Liver (tissue), 9 donors: ENCODE measurements around the gene MED12L. TPM values are rescaled to one million over a fixed set of nuclear protein-coding genes. Genes with fewer than 3 reads are reported as not detected.

Source experiments
- DNase-seq: peaks from one replicate; pipeline ENCODE4 v3.0.0-alpha.2; 2017; ENCODE audit warnings: low spot score
- H3K27ac ChIP-seq, 2 donors: one replicate each; pipeline ENCODE4 v1.7.0; 2013; ENCODE audit warnings: inconsistent platforms in 2 of 2, low read length in 2 of 2, control low read depth in 1 of 2, low read depth in 1 of 2, mild to moderate bottlenecking in 1 of 2
- H3K27me3 ChIP-seq, 4 donors: one replicate each; pipeline versions ENCODE4 v1.6.1 to v1.7.0; 2013; ENCODE audit warnings: low read length in 3 of 4, inconsistent platforms in 1 of 4, mild to moderate bottlenecking in 1 of 4, moderate library complexity in 1 of 4; ENCODE audit not compliant: control insufficient read depth in 4 of 4, insufficient read depth in 4 of 4
- H3K36me3 ChIP-seq, 4 donors: one replicate each; pipeline versions ENCODE4 v1.6.1 to v1.7.0; 2013; ENCODE audit warnings: low read length in 3 of 4, mild to moderate bottlenecking in 3 of 4, low read depth in 1 of 4, moderate library complexity in 1 of 4; ENCODE audit not compliant: control insufficient read depth in 4 of 4, insufficient read depth in 3 of 4
- H3K4me1 ChIP-seq, 4 donors: one replicate each; pipeline versions ENCODE4 v1.6.1 to v1.7.0; 2013; ENCODE audit warnings: low read length in 3 of 4, mild to moderate bottlenecking in 3 of 4, moderate library complexity in 1 of 4; ENCODE audit not compliant: control insufficient read depth in 4 of 4, insufficient read depth in 4 of 4
- H3K4me3 ChIP-seq, 3 donors: one replicate each; pipeline versions ENCODE4 v1.6.1 to v1.7.0; 2013; ENCODE audit warnings: low read length in 3 of 3, control low read depth in 1 of 3, low read depth in 1 of 3, mild to moderate bottlenecking in 1 of 3
- H3K9ac ChIP-seq, 2 donors: one replicate each; pipeline ENCODE4 v1.7.0; 2013; ENCODE audit warnings: low read length in 2 of 2, mild to moderate bottlenecking in 2 of 2, moderate library complexity in 2 of 2, control low read depth in 1 of 2, low read depth in 1 of 2
- H3K9me3 ChIP-seq, 4 donors: one replicate each; pipeline versions ENCODE4 v1.6.1 to v1.7.0; 2013; ENCODE audit warnings: low read length in 3 of 4; ENCODE audit not compliant: control insufficient read depth in 4 of 4
- ATF3 ChIP-seq: IDR thresholded peaks from 2 replicates; pipeline ENCODE4 v1.6.1; 2016; ENCODE audit warnings: antibody characterized with exemption
- CTCF ChIP-seq: fragments of 150-350 bp; IDR thresholded peaks from 2 replicates; pipeline ENCODE4 v1.5.1; 2017; ENCODE audit warnings: improper control_type of control experiment, low read depth, low read length; ENCODE audit not compliant: missing input control
- EGR1 ChIP-seq, 2 donors: IDR thresholded peaks; 2 replicates each; pipeline ENCODE4 v1.6.1; 2016 to 2018; ENCODE audit warnings: antibody characterized with exemption in 2 of 2, low read depth in 2 of 2
- FOXA1 ChIP-seq: IDR thresholded peaks from 2 replicates; pipeline ENCODE4 v1.6.1; 2016; ENCODE audit warnings: antibody characterized with exemption
- FOXA2 ChIP-seq: IDR thresholded peaks from 2 replicates; pipeline ENCODE4 v1.6.1; 2016; ENCODE audit warnings: antibody characterized with exemption
- HNF4G ChIP-seq: IDR thresholded peaks from 2 replicates; pipeline ENCODE4 v1.6.1; 2016; ENCODE audit warnings: antibody characterized with exemption
- JUND ChIP-seq, 2 donors: IDR thresholded peaks; 2 replicates each; pipeline ENCODE4 v1.6.1; 2016; ENCODE audit warnings: antibody characterized with exemption in 2 of 2
- MAX ChIP-seq: IDR thresholded peaks from 2 replicates; pipeline ENCODE4 v1.6.1; 2016; ENCODE audit warnings: antibody characterized with exemption
- RAD21 ChIP-seq, 2 donors: IDR thresholded peaks; 2 replicates each; pipeline ENCODE4 v1.6.1; 2016; ENCODE audit warnings: antibody characterized with exemption in 2 of 2, mild to moderate bottlenecking in 2 of 2
- REST ChIP-seq: IDR thresholded peaks from 2 replicates; pipeline ENCODE4 v1.6.1; 2016; ENCODE audit warnings: antibody characterized with exemption, mild to moderate bottlenecking
- RXRA ChIP-seq, 2 donors: IDR thresholded peaks; 2 replicates each; pipeline ENCODE4 v1.6.1; 2017 to 2018; ENCODE audit warnings: antibody characterized with exemption in 2 of 2, mild to moderate bottlenecking in 1 of 2
- SP1 ChIP-seq: IDR thresholded peaks from 2 replicates; pipeline ENCODE4 v1.6.1; 2018; ENCODE audit warnings: antibody characterized with exemption, mild to moderate bottlenecking
- YY1 ChIP-seq: IDR thresholded peaks from 2 replicates; pipeline ENCODE4 v1.6.1; 2016; ENCODE audit warnings: antibody characterized with exemption, mild to moderate bottlenecking
- WGBS: extraction: QIAGEN DNeasy Blood & Tissue Kit; methylation state at CpG from one replicate; pipeline ENCODE4 v1.1.7; 2013; 5-methylcytosine and 5-hydroxymethylcytosine counted together
- polyA plus RNA-seq, 2 donors: library from polyadenylated mRNA; stranded (reverse) in 1 of 2; unstranded in 1 of 2; fragments of 200-250 nt in 1 of 2; fragments of >200 nt in 1 of 2; fragmentation: Nextera tagmentation in 1 of 2; extraction: Ambion mirVana in 1 of 2; gene quantifications; one replicate each; pipeline versions ENCODE4 v1.2.1 to v1.2.3, GENCODE V29; 2013 to 2015
- total RNA-seq, 2 donors: library from RNA; depleted of rRNA; stranded (reverse); fragments of >200 nt; gene quantifications; one replicate each; pipeline ENCODE4 v1.2.3, GENCODE V29; 2014
- donor health status: healthy.
- donor health status: healthy.
- donor health status: healthy.
- donor health status: healthy.
- donor health status: healthy.

MED12L gene
- total and polyA plus RNA-seq, 4 donors, result 0.02 to 2.1 (median 0.49) TPM

- WGBS, result 93% methylated on average over 4 of the region's 4 CpGs
- no peaks in the 10 kb centered on the region for H3K36me3 ChIP-seq
- TF ChIP-seq RXRA (IDR thresholded peaks at IDR 0.05) (no peak), HNF4G (no peak)
- no peak for DNase-seq
- H3K4me1 ChIP-seq, result no peaks in the 10 kb centered on the region
- H3K27ac ChIP-seq, result no peak overlapping the region
- H3K9ac ChIP-seq, result no peak overlapping the region
- H3K4me3 ChIP-seq, result no peak overlapping the region
- no peaks in the 10 kb centered on the region for H3K9me3 ChIP-seq
- H3K27me3 ChIP-seq, result no peaks in the 10 kb centered on the region
Observed at GRCh38 chr3:151400341-151400740, 314.9 kb downstream of the MED12L start.

- H3K9ac ChIP-seq, result no peak overlapping the region
- H3K9me3 ChIP-seq, result no peaks in the 10 kb centered on the region
- H3K27ac ChIP-seq, result no peak overlapping the region
- H3K27me3 ChIP-seq, result no peaks in the 10 kb centered on the region
- no peak for DNase-seq
- H3K4me1 ChIP-seq, result no peaks in the 10 kb centered on the region
- H3K36me3 ChIP-seq, result no peaks in the 10 kb centered on the region
- TF ChIP-seq FOXA2, result no peak
- WGBS, result 67% methylated on average over 3 of the region's 3 CpGs
- no peak overlapping the region for H3K4me3 ChIP-seq
Observed at GRCh38 chr3:151402349-151402748, 316.9 kb downstream of the MED12L start.

- Histone ChIP-seq H3K27ac (no peak overlapping the region), H3K36me3 (no peaks in the 10 kb centered on the region), H3K9ac (no peak overlapping the region), H3K4me1 (no peaks in the 10 kb centered on the region), H3K4me3 (no peak overlapping the region), H3K27me3 (no peaks in the 10 kb centered on the region), H3K9me3 (no peaks in the 10 kb centered on the region)
- DNase-seq, result no peak
- 85% methylated on average over 2 of the region's 2 CpGs for WGBS
- no peak for TF ChIP-seq SP1
- TF ChIP-seq CTCF, result no peak
- no peak for TF ChIP-seq YY1
- TF ChIP-seq ATF3, result no peak
Observed at GRCh38 chr3:151403246-151403645, 317.8 kb downstream of the MED12L start.

- WGBS, result 48% methylated on average over 1 of the region's 1 CpG
- H3K9me3 ChIP-seq, result no peaks in the 10 kb centered on the region
- no peak overlapping the region for H3K9ac ChIP-seq
- no peaks in the 10 kb centered on the region for H3K36me3 ChIP-seq
- no peak overlapping the region for H3K27ac ChIP-seq
- no peaks in the 10 kb centered on the region for H3K4me1 ChIP-seq
- no peak for DNase-seq
- TF ChIP-seq SP1 (no peak), JUND (IDR thresholded peaks at IDR 0.05) (no peak), EGR1 (IDR thresholded peaks at IDR 0.05; ENCODE audit: low read depth in 2 of 2) (no peak), REST (no peak), RAD21 (IDR thresholded peaks at IDR 0.05) (no peak), RXRA (IDR thresholded peaks at IDR 0.05) (no peak), FOXA1 (no peak), MAX (no peak), ATF3 (no peak), FOXA2 (no peak)
- no peaks in the 10 kb centered on the region for H3K27me3 ChIP-seq
- H3K4me3 ChIP-seq, result no peak overlapping the region
Observed at GRCh38 chr3:151404316-151404715, 318.9 kb downstream of the MED12L start.
